Measurements from ENCODE around the gene CACNA1I. TPM values are rescaled to one million over a fixed set of nuclear protein-coding genes. Genes with fewer than 3 reads are reported as not detected.

Gene CACNA1I
- total and polyA plus RNA-seq, 4 donors = 0.16 to 0.33 TPM; not detected in 2

DNA sequence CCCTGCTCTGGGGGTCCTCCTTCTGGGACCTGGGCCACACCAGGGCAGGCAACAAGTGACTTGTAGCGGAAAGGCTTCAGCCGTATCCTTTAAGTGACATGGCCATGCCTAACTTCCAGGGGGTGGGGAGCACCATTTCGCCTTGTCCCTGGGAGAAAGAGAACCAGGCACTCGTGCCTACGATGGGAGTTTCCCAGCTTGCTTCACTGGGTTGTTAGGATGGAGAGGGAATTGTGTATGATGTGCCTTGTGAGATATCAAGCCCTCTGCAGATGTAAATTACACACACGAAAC is 151.4 kb downstream of the CACNA1I start:
- no peak overlapping the region for H3K27ac ChIP-seq (ENCODE audit: low read depth in 1 of 2, low read length in 2 of 2)
- intact Hi-C loops (cut with DNase I) = no loop called here
- 87 to 88% methylated on average over 6 of the region's 6 CpGs for WGBS, 2 donors
- H3K9me3 ChIP-seq (ENCODE audit: control insufficient read depth, low read length) = no peaks in the 10 kb centered on the region
- ATAC-seq (ENCODE audit: low FRiP score) = no peak
- H3K4me1 ChIP-seq (ENCODE audit: control insufficient read depth in 1 of 2, insufficient read depth in 2 of 2, low read length in 2 of 2) = no peaks in the 10 kb centered on the region
- H3K4me3 ChIP-seq (ENCODE audit: low read length in 2 of 2) = no peak overlapping the region
- DNase-seq = peak in 1 of 2 donors; percentile 38
- H3K27me3 ChIP-seq (ENCODE audit: control insufficient read depth in 1 of 2, insufficient read depth in 2 of 2, low read length in 1 of 2) = no peaks in the 10 kb centered on the region
- no peaks in the 10 kb centered on the region for H3K36me3 ChIP-seq (ENCODE audit: control insufficient read depth in 1 of 2, insufficient read depth in 2 of 2, low read length in 1 of 2)

DNA sequence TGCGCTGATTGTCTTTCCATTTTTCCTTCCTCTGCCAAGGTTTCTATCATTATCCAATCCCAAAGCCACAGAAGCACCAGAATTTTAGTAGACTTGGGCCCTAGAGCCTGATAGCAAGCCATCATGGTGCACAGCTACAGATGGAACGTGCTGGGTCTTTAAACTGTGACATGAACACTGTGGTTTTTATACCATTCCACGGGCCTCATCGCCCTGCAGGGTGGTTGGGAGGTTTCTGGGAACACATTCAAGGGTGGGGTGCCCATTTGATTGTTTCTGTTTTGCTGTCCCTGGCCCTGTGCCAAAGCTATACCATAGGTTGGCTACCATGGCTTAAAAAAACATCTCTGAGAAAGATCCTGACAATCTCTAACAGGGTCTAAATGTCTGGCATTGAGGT is 151.9 kb downstream of the CACNA1I start:
- H3K36me3 ChIP-seq (ENCODE audit: control insufficient read depth in 1 of 2, insufficient read depth in 2 of 2, low read length in 1 of 2) = no peaks in the 10 kb centered on the region
- 80 to 83% methylated on average over 4 of the region's 4 CpGs for WGBS, 2 donors
- intact Hi-C loops (cut with DNase I) = no loop called here

DNA sequence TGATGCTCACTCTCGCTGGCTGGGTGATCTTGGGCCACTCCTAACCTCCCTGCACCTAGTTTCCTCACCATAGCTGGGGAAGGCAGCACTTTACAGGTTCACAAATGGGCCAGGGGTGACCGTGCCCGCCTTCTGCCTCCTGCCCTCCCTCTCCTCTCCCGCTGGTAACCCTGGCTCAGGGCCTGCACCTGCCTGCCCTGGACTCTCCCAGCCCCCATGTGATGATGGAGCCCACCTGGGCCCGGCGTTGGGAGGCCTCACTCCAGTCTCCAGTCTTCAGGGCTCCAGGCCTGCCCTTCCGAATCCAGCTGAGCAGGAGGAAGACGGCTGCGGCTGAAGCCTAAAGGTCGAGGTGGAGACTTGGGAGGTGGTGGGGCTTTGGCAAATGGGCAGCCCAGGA is 152.9 kb downstream of the CACNA1I start:
- no peak overlapping the region for H3K4me3 ChIP-seq (ENCODE audit: low read length in 2 of 2)
- intact Hi-C loops (cut with DNase I) = no loop called here
- no peak for ATAC-seq (ENCODE audit: low FRiP score)
- no peaks in the 10 kb centered on the region for H3K4me1 ChIP-seq (ENCODE audit: control insufficient read depth in 1 of 2, insufficient read depth in 2 of 2, low read length in 2 of 2)
- H3K36me3 ChIP-seq (ENCODE audit: control insufficient read depth in 1 of 2, insufficient read depth in 2 of 2, low read length in 1 of 2) = no peaks in the 10 kb centered on the region
- WGBS, 2 donors = 90 to 92% methylated on average over 10 of the region's 10 CpGs
- DNase-seq = peak in 1 of 2 donors; percentile 64
- H3K27ac ChIP-seq (ENCODE audit: low read depth in 1 of 2, low read length in 2 of 2) = no peak overlapping the region
- H3K27me3 ChIP-seq (ENCODE audit: control insufficient read depth in 1 of 2, insufficient read depth in 2 of 2, low read length in 1 of 2) = no peaks in the 10 kb centered on the region
- H3K9me3 ChIP-seq (ENCODE audit: control insufficient read depth, low read length) = no peaks in the 10 kb centered on the region

More for the DNA sequence above, 151.9 kb downstream of the CACNA1I start:
- H3K4me3 ChIP-seq (ENCODE audit: low read length in 2 of 2) = no peak overlapping the region
- H3K4me1 ChIP-seq (ENCODE audit: control insufficient read depth in 1 of 2, insufficient read depth in 2 of 2, low read length in 2 of 2) = no peaks in the 10 kb centered on the region
- ATAC-seq (ENCODE audit: low FRiP score) = no peak
- no peak overlapping the region for H3K27ac ChIP-seq (ENCODE audit: low read depth in 1 of 2, low read length in 2 of 2)
- H3K9me3 ChIP-seq (ENCODE audit: control insufficient read depth, low read length) = no peaks in the 10 kb centered on the region
- no peaks in the 10 kb centered on the region for H3K27me3 ChIP-seq (ENCODE audit: control insufficient read depth in 1 of 2, insufficient read depth in 2 of 2, low read length in 1 of 2)
- peak in 1 of 2 donors; percentile 23 for DNase-seq

DNA sequence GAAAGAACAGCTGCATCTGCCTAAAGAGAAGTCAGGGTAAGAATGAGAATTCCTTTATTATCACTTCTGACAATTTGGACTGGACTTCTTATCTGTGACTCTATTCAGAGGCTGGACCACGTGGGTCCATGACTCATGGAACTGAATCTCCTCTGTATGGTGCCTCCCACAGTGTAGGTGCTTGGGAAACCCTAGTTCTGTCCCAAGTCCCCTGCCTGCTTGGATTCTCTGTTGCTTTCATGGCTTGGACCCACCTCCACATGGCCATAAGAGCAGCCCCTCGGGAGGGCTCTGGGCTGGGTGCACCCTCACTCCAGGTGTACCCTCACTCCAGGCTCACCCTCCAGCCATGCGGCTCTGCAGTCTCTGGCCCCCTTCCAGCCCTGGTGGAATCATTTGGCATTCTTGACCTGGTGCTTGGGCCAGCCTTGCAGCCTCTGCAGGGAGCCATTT is 153.4 kb downstream of the CACNA1I start:
- no peaks in the 10 kb centered on the region for H3K4me1 ChIP-seq (ENCODE audit: control insufficient read depth in 1 of 2, insufficient read depth in 2 of 2, low read length in 2 of 2)
- intact Hi-C loops (cut with DNase I) = no loop called here
- H3K4me3 ChIP-seq (ENCODE audit: low read length in 2 of 2) = no peak overlapping the region
- H3K27me3 ChIP-seq (ENCODE audit: control insufficient read depth in 1 of 2, insufficient read depth in 2 of 2, low read length in 1 of 2) = no peaks in the 10 kb centered on the region
- H3K27ac ChIP-seq (ENCODE audit: low read depth in 1 of 2, low read length in 2 of 2) = no peak overlapping the region
- H3K36me3 ChIP-seq (ENCODE audit: control insufficient read depth in 1 of 2, insufficient read depth in 2 of 2, low read length in 1 of 2) = no peaks in the 10 kb centered on the region
- ATAC-seq (ENCODE audit: low FRiP score) (no peak), DNase-seq (peak in 1 of 2 donors; percentile 51)
- no peaks in the 10 kb centered on the region for H3K9me3 ChIP-seq (ENCODE audit: control insufficient read depth, low read length)
- 70 to 72% methylated on average over 3 of the region's 3 CpGs for WGBS, 2 donors

DNA sequence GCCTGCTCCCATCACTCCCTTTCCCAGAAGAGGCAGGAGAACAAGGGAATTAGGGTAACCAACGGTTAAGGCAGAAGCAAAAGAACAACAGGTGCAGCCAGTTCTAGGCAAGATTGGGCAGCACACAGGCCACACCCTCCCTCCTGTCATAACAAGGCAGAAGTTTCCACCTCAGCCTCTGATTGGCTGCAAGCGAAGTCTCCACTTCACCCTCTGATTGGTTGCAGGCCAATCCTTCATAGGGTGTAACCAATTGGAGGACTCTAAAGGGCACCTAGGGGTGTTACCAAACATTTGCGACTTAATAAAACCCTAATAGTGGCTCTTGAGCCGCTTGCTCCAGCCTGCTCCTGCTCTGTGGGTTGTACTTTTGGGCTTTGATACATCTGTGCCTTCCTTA is 153.8 kb downstream of the CACNA1I start:
- no peaks in the 10 kb centered on the region for H3K4me1 ChIP-seq (ENCODE audit: control insufficient read depth in 1 of 2, insufficient read depth in 2 of 2, low read length in 2 of 2)
- DNase-seq (no peak), ATAC-seq (ENCODE audit: low FRiP score) (no peak)
- H3K27ac ChIP-seq (ENCODE audit: low read depth in 1 of 2, low read length in 2 of 2) = no peak overlapping the region
- 84 to 87% methylated on average over 4 of the region's 4 CpGs for WGBS, 2 donors
- H3K4me3 ChIP-seq (ENCODE audit: low read length in 2 of 2) = no peak overlapping the region
- intact Hi-C loops (cut with DNase I) = no loop called here
- no peaks in the 10 kb centered on the region for H3K9me3 ChIP-seq (ENCODE audit: control insufficient read depth, low read length)
- H3K27me3 ChIP-seq (ENCODE audit: control insufficient read depth in 1 of 2, insufficient read depth in 2 of 2, low read length in 1 of 2) = no peaks in the 10 kb centered on the region
- no peaks in the 10 kb centered on the region for H3K36me3 ChIP-seq (ENCODE audit: control insufficient read depth in 1 of 2, insufficient read depth in 2 of 2, low read length in 1 of 2)

DNA sequence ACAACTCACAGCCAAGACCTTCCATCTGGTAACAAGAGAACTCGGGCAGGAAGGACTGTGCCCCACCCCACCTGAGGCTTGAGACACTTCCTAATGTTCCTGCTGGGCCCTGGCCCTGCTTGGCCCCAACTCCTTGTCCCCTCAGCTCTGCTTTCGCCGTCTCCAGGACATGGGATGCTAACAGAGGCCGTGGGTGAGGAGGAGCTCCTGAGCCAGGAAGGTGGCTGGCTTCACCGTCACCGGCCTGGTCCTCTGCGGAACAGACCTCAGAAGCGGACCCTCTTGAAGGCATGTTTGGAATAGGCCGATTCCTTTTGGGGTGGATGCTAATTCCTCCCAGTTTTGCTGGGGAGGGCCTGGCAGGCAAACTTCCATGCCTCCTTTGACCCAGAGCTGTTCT is 154.3 kb downstream of the CACNA1I start:
- intact Hi-C loops (cut with DNase I) = no loop called here
- H3K27ac ChIP-seq (ENCODE audit: low read depth in 1 of 2, low read length in 2 of 2) = no peak overlapping the region
- ATAC-seq (ENCODE audit: low FRiP score) (no peak), DNase-seq (peak in 1 of 2 donors; percentile 61)
- H3K36me3 ChIP-seq (ENCODE audit: control insufficient read depth in 1 of 2, insufficient read depth in 2 of 2, low read length in 1 of 2) = no peaks in the 10 kb centered on the region
- H3K4me3 ChIP-seq (ENCODE audit: low read length in 2 of 2) = no peak overlapping the region
- H3K27me3 ChIP-seq (ENCODE audit: control insufficient read depth in 1 of 2, insufficient read depth in 2 of 2, low read length in 1 of 2) = no peaks in the 10 kb centered on the region
- H3K4me1 ChIP-seq (ENCODE audit: control insufficient read depth in 1 of 2, insufficient read depth in 2 of 2, low read length in 2 of 2) = no peaks in the 10 kb centered on the region
- 85 to 89% methylated on average over 9 of the region's 9 CpGs for WGBS, 2 donors
- no peaks in the 10 kb centered on the region for H3K9me3 ChIP-seq (ENCODE audit: control insufficient read depth, low read length)

DNA sequence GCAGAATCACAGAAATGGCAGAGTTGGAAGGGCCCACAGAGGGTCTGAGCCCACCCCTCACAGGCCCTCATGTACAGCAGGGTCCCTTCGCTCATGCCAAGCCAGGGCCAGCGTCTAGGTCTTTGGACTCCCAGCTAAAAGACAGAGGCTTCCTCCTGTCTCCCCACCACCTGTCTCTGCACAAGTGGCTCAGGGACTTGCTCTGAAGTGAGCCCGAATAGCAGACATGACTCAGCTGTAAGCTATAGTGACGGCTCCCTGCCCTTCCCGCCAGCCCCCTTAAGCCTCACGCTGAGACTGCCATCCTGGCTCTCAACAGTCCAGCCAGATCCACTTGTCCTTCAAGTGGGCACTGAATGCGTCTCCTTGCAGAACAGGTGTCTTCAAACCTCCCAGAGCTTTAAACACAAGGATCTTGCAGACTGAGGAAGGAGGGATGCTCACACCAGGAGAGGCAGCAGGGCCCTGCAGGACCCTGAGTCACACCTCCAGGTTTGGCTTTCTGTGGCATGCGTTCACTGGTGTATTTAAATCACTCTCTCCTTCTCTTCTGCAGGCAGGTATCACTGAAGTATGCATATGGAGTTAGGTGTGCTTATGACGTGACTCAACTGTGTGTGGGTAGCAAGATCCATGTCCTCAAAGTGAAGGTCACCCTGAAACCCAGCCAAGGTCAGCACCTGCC is 154.9 kb downstream of the CACNA1I start:
- intact Hi-C loops (cut with DNase I) = no loop called here
- no peak for ATAC-seq (ENCODE audit: low FRiP score)
- Histone ChIP-seq H3K4me1 (ENCODE audit: control insufficient read depth in 1 of 2, insufficient read depth in 2 of 2, low read length in 2 of 2) (no peaks in the 10 kb centered on the region), H3K27me3 (ENCODE audit: control insufficient read depth in 1 of 2, insufficient read depth in 2 of 2, low read length in 1 of 2) (no peaks in the 10 kb centered on the region), H3K4me3 (ENCODE audit: low read length in 2 of 2) (no peak overlapping the region), H3K9me3 (ENCODE audit: control insufficient read depth, low read length) (no peaks in the 10 kb centered on the region), H3K27ac (ENCODE audit: low read depth in 1 of 2, low read length in 2 of 2) (no peak overlapping the region), H3K36me3 (ENCODE audit: control insufficient read depth in 1 of 2, insufficient read depth in 2 of 2, low read length in 1 of 2) (no peaks in the 10 kb centered on the region)
- DNase-seq = no peak
- 78 to 80% methylated on average over 9 of the region's 9 CpGs for WGBS, 2 donors

DNA sequence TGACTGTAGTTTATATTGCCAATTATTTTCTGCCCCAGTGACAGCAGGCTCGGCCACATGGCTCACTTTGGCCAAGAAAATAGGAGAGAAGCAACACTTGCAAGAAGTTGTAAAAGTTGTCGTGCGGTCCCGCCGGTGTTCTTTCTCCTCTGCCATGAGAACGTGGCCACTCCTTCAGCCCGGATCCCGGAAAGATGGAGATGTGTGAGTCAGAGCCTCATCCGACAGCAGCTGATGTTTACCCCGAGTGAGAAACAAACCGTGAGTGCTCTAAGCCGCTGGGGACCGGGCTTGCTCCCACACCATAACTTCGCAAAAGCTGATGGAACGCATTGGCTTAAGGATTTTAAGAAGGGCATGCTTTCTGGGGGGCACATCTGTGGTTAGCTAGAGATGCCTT is 157.0 kb downstream of the CACNA1I start:
- Histone ChIP-seq H3K9me3 (ENCODE audit: control insufficient read depth, low read length) (peaks cover 3% of the 10 kb centered on the region), H3K27ac (ENCODE audit: low read depth in 1 of 2, low read length in 2 of 2) (no peak overlapping the region), H3K36me3 (ENCODE audit: control insufficient read depth in 1 of 2, insufficient read depth in 2 of 2, low read length in 1 of 2) (no peaks in the 10 kb centered on the region), H3K27me3 (ENCODE audit: control insufficient read depth in 1 of 2, insufficient read depth in 2 of 2, low read length in 1 of 2) (no peaks in the 10 kb centered on the region), H3K4me3 (ENCODE audit: low read length in 2 of 2) (no peak overlapping the region), H3K4me1 (ENCODE audit: control insufficient read depth in 1 of 2, insufficient read depth in 2 of 2, low read length in 2 of 2) (no peaks in the 10 kb centered on the region)
- 49 to 56% methylated on average over 15 of the region's 15 CpGs for WGBS, 2 donors
- no peak for ATAC-seq (ENCODE audit: low FRiP score)
- peak in 1 of 2 donors; percentile 23 for DNase-seq
- intact Hi-C loops (cut with DNase I) = no loop called here

DNA sequence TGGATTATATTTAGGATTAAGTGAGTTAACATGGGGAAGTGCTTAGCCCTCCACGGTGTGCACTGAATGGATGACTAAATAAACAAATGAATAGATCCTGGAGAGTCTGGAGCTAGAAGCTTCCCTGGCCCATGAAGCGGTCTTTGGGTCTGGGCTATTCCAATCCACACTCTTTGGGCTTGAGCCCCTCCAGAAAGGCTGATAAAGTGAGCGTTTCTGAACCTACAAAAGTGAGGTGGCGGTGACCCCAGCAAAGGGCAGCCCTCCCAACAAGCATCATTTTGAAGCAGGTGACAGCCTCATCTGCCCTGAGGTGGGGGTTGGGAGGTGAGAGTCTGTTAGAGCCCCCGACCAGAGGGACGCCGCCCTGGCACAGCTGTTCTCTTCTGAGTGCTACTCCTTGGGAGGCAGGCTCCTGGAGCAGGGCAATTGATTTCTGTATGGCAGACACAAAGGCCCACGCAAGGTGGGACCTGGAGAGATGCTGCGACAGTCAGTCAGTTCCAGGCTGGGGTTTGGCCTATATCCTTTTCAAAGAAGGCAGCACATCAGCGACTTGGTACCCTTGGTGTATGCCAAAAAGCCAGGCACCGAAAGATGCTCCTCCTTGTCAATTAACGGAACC is 157.8 kb downstream of the CACNA1I start:
- intact Hi-C loops (cut with DNase I) = no loop called here
- ATAC-seq (ENCODE audit: low FRiP score) = no peak
- WGBS, 2 donors = 80 to 81% methylated on average over 12 of the region's 12 CpGs
- Histone ChIP-seq H3K4me3 (ENCODE audit: low read length in 2 of 2) (no peak overlapping the region), H3K27ac (ENCODE audit: low read depth in 1 of 2, low read length in 2 of 2) (no peak overlapping the region), H3K36me3 (ENCODE audit: control insufficient read depth in 1 of 2, insufficient read depth in 2 of 2, low read length in 1 of 2) (no peaks in the 10 kb centered on the region), H3K9me3 (ENCODE audit: control insufficient read depth, low read length) (peaks cover 3% of the 10 kb centered on the region), H3K4me1 (ENCODE audit: control insufficient read depth in 1 of 2, insufficient read depth in 2 of 2, low read length in 2 of 2) (no peaks in the 10 kb centered on the region), H3K27me3 (ENCODE audit: control insufficient read depth in 1 of 2, insufficient read depth in 2 of 2, low read length in 1 of 2) (no peaks in the 10 kb centered on the region)
- DNase-seq = no peak
